Uterus (tissue), 2 donors: Measurements from ENCODE around the gene DIPK1A.

ENCODE experiments used
- POLR2A ChIP-seq, 2 donors: fragments of 450-650 bp; IDR thresholded peaks; one replicate each; pipeline ENCODE4 v1.6.1; 2016; ENCODE audit warnings: antibody characterized with exemption in 2 of 2, mild to moderate bottlenecking in 1 of 2, moderate library complexity in 1 of 2
- TF ChIP-seq, protein P1 (sequence below), 4 experiments: fragments of 200-600 bp in 2 of 4; fragments of 450-650 bp in 2 of 4; sonication (generic) in 2 of 4; IDR thresholded peaks; one replicate each; pipeline ENCODE4 v1.5.1; 2016 to 2019; ENCODE audit warnings: antibody characterized with exemption in 4 of 4, mild to moderate bottlenecking in 2 of 4, moderate library complexity in 1 of 4

- TF ChIP-seq, protein P1, sequence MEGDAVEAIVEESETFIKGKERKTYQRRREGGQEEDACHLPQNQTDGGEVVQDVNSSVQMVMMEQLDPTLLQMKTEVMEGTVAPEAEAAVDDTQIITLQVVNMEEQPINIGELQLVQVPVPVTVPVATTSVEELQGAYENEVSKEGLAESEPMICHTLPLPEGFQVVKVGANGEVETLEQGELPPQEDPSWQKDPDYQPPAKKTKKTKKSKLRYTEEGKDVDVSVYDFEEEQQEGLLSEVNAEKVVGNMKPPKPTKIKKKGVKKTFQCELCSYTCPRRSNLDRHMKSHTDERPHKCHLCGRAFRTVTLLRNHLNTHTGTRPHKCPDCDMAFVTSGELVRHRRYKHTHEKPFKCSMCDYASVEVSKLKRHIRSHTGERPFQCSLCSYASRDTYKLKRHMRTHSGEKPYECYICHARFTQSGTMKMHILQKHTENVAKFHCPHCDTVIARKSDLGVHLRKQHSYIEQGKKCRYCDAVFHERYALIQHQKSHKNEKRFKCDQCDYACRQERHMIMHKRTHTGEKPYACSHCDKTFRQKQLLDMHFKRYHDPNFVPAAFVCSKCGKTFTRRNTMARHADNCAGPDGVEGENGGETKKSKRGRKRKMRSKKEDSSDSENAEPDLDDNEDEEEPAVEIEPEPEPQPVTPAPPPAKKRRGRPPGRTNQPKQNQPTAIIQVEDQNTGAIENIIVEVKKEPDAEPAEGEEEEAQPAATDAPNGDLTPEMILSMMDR (IDR thresholded peaks at IDR 0.05), result no peak
- TF ChIP-seq POLR2A (IDR thresholded peaks at IDR 0.05), result no peak
Measured at GRCh38 chr1:92797297-92797696, 164.0 kb downstream of the DIPK1A start.
